ENCODE data around the gene MYO7B.

GRCh38 chr2:127641133-127641532 lies 105.7 kb downstream of the MYO7B start:
- no peak for TF ChIP-seq POLR2A (IDR thresholded peaks at IDR 0.05)
- no peak for TF ChIP-seq CTCF (IDR thresholded peaks at IDR 0.05 in 8 of 11, conservative IDR thresholded peaks at IDR 0.05 in 3 of 11)
- peak in 2 of 3 donors; percentile 17 to 30 for TF ChIP-seq POLR2AphosphoS5 (IDR thresholded peaks at IDR 0.05)
